Common myeloid progenitor, CD34-positive (primary cell): ENCODE measurements around the gene CAP2. TPM values are rescaled to one million over a fixed set of nuclear protein-coding genes. Genes with fewer than 3 reads are reported as not detected.

Source experiments
- CTCF ChIA-PET: fragments of 350-600 bp; sonication (Branson Sonifier 250); formaldehyde crosslinking; loops from one replicate; lab custom pipeline; 2021; ENCODE audit warnings: antibody characterized with exemption; lab: Charles Lee
- POLR2A ChIA-PET: fragments of 350-600 bp; sonication (Branson Sonifier 250); formaldehyde crosslinking; loops from one replicate; lab custom pipeline; 2021; ENCODE audit warnings: antibody characterized with exemption; lab: Charles Lee
- DNase-seq, 3 donors: peaks; one replicate each; pipeline versions ENCODE4 v3.0.0 to v3.0.0-alpha.2; 2013
- H3K27ac ChIP-seq, 2 experiments: 1 replicate in 1 of 2; 2 replicates in 1 of 2; pipeline ENCODE4 v1.7.0; 2013; ENCODE audit warnings: inconsistent platforms in 2 of 2, low read length in 2 of 2, mild to moderate bottlenecking in 2 of 2, low read depth in 1 of 2, moderate library complexity in 1 of 2; ENCODE audit not compliant: severe bottlenecking in 2 of 2, insufficient read depth in 1 of 2, poor library complexity in 1 of 2
- H3K27me3 ChIP-seq, 5 experiments: replicated peaks in 2 of 5; 1 replicate in 3 of 5; 2 replicates in 2 of 5; pipeline versions ENCODE4 v1.6.1 to v1.7.0; 2013; ENCODE audit warnings: low read length in 4 of 5, mild to moderate bottlenecking in 2 of 5, moderate library complexity in 2 of 5, inconsistent platforms in 1 of 5; ENCODE audit not compliant: insufficient read depth in 5 of 5, control insufficient read depth in 4 of 5
- H3K36me3 ChIP-seq, 4 experiments: 1 replicate in 2 of 4; 2 replicates in 2 of 4; pipeline versions ENCODE4 v1.6.1 to v1.7.0; 2013; ENCODE audit warnings: low read length in 3 of 4, control low read depth in 1 of 4, mild to moderate bottlenecking in 1 of 4; ENCODE audit not compliant: control insufficient read depth in 4 of 4, insufficient read depth in 4 of 4
- H3K4me1 ChIP-seq, 4 experiments: 1 replicate in 3 of 4; 2 replicates in 1 of 4; pipeline versions ENCODE4 v1.6.1 to v1.7.1; 2013; ENCODE audit warnings: low read length in 3 of 4, mild to moderate bottlenecking in 3 of 4, control low read depth in 1 of 4, inconsistent platforms in 1 of 4, moderate library complexity in 1 of 4; ENCODE audit not compliant: control insufficient read depth in 4 of 4, insufficient read depth in 4 of 4; ENCODE audit errors: control extremely low read depth in 1 of 4
- H3K4me3 ChIP-seq, 7 experiments: 1 replicate in 4 of 7; 2 replicates in 3 of 7; pipeline versions ENCODE4 v1.5.1 to v1.7.0; 2013; ENCODE audit warnings: mild to moderate bottlenecking in 7 of 7, low read length in 6 of 7, moderate library complexity in 6 of 7, inconsistent platforms in 2 of 7, low read depth in 2 of 7, control low read depth in 1 of 7; ENCODE audit not compliant: insufficient read depth in 4 of 7, control insufficient read depth in 1 of 7; ENCODE audit errors: extremely low read depth in 1 of 7
- H3K9me3 ChIP-seq, 5 experiments: 1 replicate in 4 of 5; 2 replicates in 1 of 5; pipeline versions ENCODE4 v1.6.1 to v1.7.1; 2013; ENCODE audit warnings: low read length in 4 of 5, mild to moderate bottlenecking in 2 of 5, inconsistent platforms in 1 of 5, low read depth in 1 of 5, moderate library complexity in 1 of 5; ENCODE audit not compliant: control insufficient read depth in 4 of 5, insufficient read depth in 2 of 5; ENCODE audit errors: control extremely low read depth in 1 of 5
- WGBS: methylation state at CpG from one replicate; pipeline ENCODE4 v1.1.5; 2013; ENCODE audit not compliant: insufficient coverage; 5-methylcytosine and 5-hydroxymethylcytosine counted together
- polyA plus RNA-seq: library from polyadenylated mRNA; unstranded; fragments of 120-200 nt; gene quantifications from one replicate; pipeline ENCODE4 v1.2.1, GENCODE V29; 2013

CAP2 gene
- polyA plus RNA-seq = 0.01 TPM

GRCh38 chr6:17392978-17393891 lies at the start of gene CAP2:
Gene CAP2, plus strand, starts transcription at chr6:17393595. Its CDS starts 27,961 bp downstream, at chr6:17421556.
- Histone ChIP-seq H3K36me3 (no peaks in the 10 kb centered on the region), H3K4me3 (peak within 1 kb of the TSS in 6 of 7 experiments; percentile 44 to 73 (median 57)), H3K27ac (no peak within 1 kb of the TSS), H3K4me1 (peaks cover 0 to 12% (median 5%) of the 10 kb centered on the region in 4 experiments), H3K27me3 (peaks cover 11 to 58% (median 29%) of the 10 kb centered on the region in 5 experiments), H3K9me3 (peaks cover 0 to 5% (median 1%) of the 10 kb centered on the region in 5 experiments)
- CTCF ChIA-PET = interaction anchor here (1.6 kb wide), 1 partner anchor 10 kb away, joined by 4 read pairs; no protein-coding TSS in a partner anchor
- POLR2A ChIA-PET = interaction anchor here (1.2 kb wide), 1 partner anchor 36 kb away, joined by 3 read pairs; no protein-coding TSS in a partner anchor
- WGBS = 8% methylated on average over 27 of the region's 42 CpGs
- peak; percentile 2 to 43 (median 21) for DNase-seq

- ChIA-PET POLR2A (no interaction called here), CTCF (no interaction called here)
- no peaks in the 10 kb centered on the region for H3K27me3 ChIP-seq
- DNase-seq = no peak
- WGBS = no CpG with 5 or more reads among the region's 2 CpGs
- no peaks in the 10 kb centered on the region for H3K4me1 ChIP-seq
- no peak overlapping the region for H3K27ac ChIP-seq
- H3K36me3 ChIP-seq = no peaks in the 10 kb centered on the region
- H3K4me3 ChIP-seq = no peak overlapping the region
- peaks cover 0 to 3% (median 0%) of the 10 kb centered on the region in 5 experiments for H3K9me3 ChIP-seq
Measured at GRCh38 chr6:17347012-17347411, 46.4 kb upstream of the CAP2 start.

- POLR2A ChIA-PET = no interaction called here
Measured at GRCh38 chr6:17349427-17349826, 44.0 kb upstream of the CAP2 start.

GRCh38 chr6:17352302-17352701 lies 41.1 kb upstream of the CAP2 start:
- POLR2A ChIA-PET = no interaction called here
- H3K4me1 ChIP-seq = no peaks in the 10 kb centered on the region
- H3K27ac ChIP-seq = no peak overlapping the region
- peaks cover 0 to 4% (median 2%) of the 10 kb centered on the region in 5 experiments for H3K27me3 ChIP-seq
- CTCF ChIA-PET = no interaction called here
- DNase-seq = no peak
- no peaks in the 10 kb centered on the region for H3K9me3 ChIP-seq
- H3K36me3 ChIP-seq = no peaks in the 10 kb centered on the region
- no peak overlapping the region for H3K4me3 ChIP-seq

More at GRCh38 chr6:17349427-17349826, 44.0 kb upstream of the CAP2 start:
- CTCF ChIA-PET = interaction anchor here (1.0 kb wide), 1 partner anchor 19 kb away, joined by 4 read pairs; no protein-coding TSS in a partner anchor
- Histone ChIP-seq H3K36me3 (no peaks in the 10 kb centered on the region), H3K4me1 (no peaks in the 10 kb centered on the region), H3K4me3 (no peak overlapping the region), H3K27me3 (peaks cover 0 to 2% (median 0%) of the 10 kb centered on the region in 5 experiments), H3K27ac (no peak overlapping the region), H3K9me3 (no peaks in the 10 kb centered on the region)
- no CpG with 5 or more reads among the region's 2 CpGs for WGBS
- DNase-seq = no peak

- CTCF ChIA-PET = no interaction called here
- 86% methylated on average over 1 of the region's 4 CpGs for WGBS
- H3K36me3 ChIP-seq = no peaks in the 10 kb centered on the region
Measured at GRCh38 chr6:17353440-17354175, 39.8 kb upstream of the CAP2 start.

GRCh38 chr6:17354700-17355403 lies 38.5 kb upstream of the CAP2 start:
- no peak overlapping the region for H3K4me3 ChIP-seq
- no peak for DNase-seq
- H3K27ac ChIP-seq = no peak overlapping the region
- peaks cover 0 to 2% (median 0%) of the 10 kb centered on the region in 5 experiments for H3K9me3 ChIP-seq
- H3K4me1 ChIP-seq = no peaks in the 10 kb centered on the region
- 100% methylated on average over 3 of the region's 4 CpGs for WGBS
- ChIA-PET CTCF (no interaction called here), POLR2A (no interaction called here)
- peaks cover 0 to 4% (median 2%) of the 10 kb centered on the region in 5 experiments for H3K27me3 ChIP-seq
- H3K36me3 ChIP-seq = no peaks in the 10 kb centered on the region

More at GRCh38 chr6:17353440-17354175, 39.8 kb upstream of the CAP2 start:
- DNase-seq = no peak
- POLR2A ChIA-PET = no interaction called here
- Histone ChIP-seq H3K4me1 (no peaks in the 10 kb centered on the region), H3K27me3 (peaks cover 0 to 4% (median 2%) of the 10 kb centered on the region in 5 experiments), H3K4me3 (no peak overlapping the region), H3K27ac (no peak overlapping the region), H3K9me3 (peaks cover 0 to 2% (median 0%) of the 10 kb centered on the region in 5 experiments)
